Measurements from ENCODE around the gene LMTK2. TPM values are rescaled to one million over a fixed set of nuclear protein-coding genes. Genes with fewer than 3 reads are reported as not detected.

Gene LMTK2
- total and polyA plus RNA-seq, 2 donors (not counting 1 experiment from before 2014, with no cell fraction given), result 5.2 to 6.9 TPM

- DNase-seq (ENCODE audit: low read depth in 2 of 2), result no peak
- no peaks in the 10 kb centered on the region for H3K27me3 ChIP-seq (ENCODE audit: control insufficient read depth, insufficient read depth, low read length)
These were observed 22.0 kb upstream of the LMTK2 start for GRCh38 chr7:98084631-98085030.

GRCh38 chr7:98085674-98086073, 21.0 kb upstream of the LMTK2 start:
- DNase-seq (ENCODE audit: low read depth in 2 of 2), result no peak
- TF ChIP-seq EZH2 (IDR thresholded peaks at IDR 0.05; ENCODE audit: low read length, missing control alignments), result no peak
- TF ChIP-seq CTCF (conservative IDR thresholded peaks at IDR 0.05 in 1 of 2, IDR thresholded peaks at IDR 0.05 in 1 of 2; ENCODE audit: low read depth in 1 of 2, low read length in 2 of 2), result no peak
- H2AFZ ChIP-seq (ENCODE audit: low read length), result no peak overlapping the region

More at GRCh38 chr7:98084631-98085030, 22.0 kb upstream of the LMTK2 start:
- Histone ChIP-seq H4K20me1 (ENCODE audit: control insufficient read depth, extremely low read depth, insufficient read depth, low read length) (no peaks in the 10 kb centered on the region), H3K9ac (ENCODE audit: insufficient read depth, low read length) (no peak overlapping the region), H3K27ac (ENCODE audit: insufficient read depth, low read length) (no peak overlapping the region), H3K36me3 (ENCODE audit: control insufficient read depth, insufficient read depth, low read length) (no peaks in the 10 kb centered on the region), H3K4me1 (ENCODE audit: control insufficient read depth, extremely low read depth, insufficient read depth, low read length) (no peaks in the 10 kb centered on the region), H3K4me3 (replicated peaks in 1 of 4; ENCODE audit: control extremely low read depth in 1 of 4, insufficient read depth in 1 of 4, low read depth in 3 of 4, low read length in 4 of 4) (no peak overlapping the region), H2AFZ (ENCODE audit: low read length) (no peak overlapping the region), H3K4me2 (ENCODE audit: extremely low read depth, insufficient read depth, low read length) (no peak overlapping the region), H3K79me2 (ENCODE audit: control insufficient read depth, insufficient read depth, low read length) (no peaks in the 10 kb centered on the region), H3K9me3 (ENCODE audit: control insufficient read depth, insufficient read depth, low read depth, low read length) (no peaks in the 10 kb centered on the region)
- TF ChIP-seq EZH2 (IDR thresholded peaks at IDR 0.05; ENCODE audit: low read length, missing control alignments), result no peak
- TF ChIP-seq CTCF (conservative IDR thresholded peaks at IDR 0.05 in 1 of 2, IDR thresholded peaks at IDR 0.05 in 1 of 2; ENCODE audit: low read depth in 1 of 2, low read length in 2 of 2), result no peak

GRCh38 chr7:98086281-98086718, 20.4 kb upstream of the LMTK2 start:
- TF ChIP-seq CTCF (conservative IDR thresholded peaks at IDR 0.05 in 1 of 2, IDR thresholded peaks at IDR 0.05 in 1 of 2; ENCODE audit: low read depth in 1 of 2, low read length in 2 of 2) (no peak), EZH2 (IDR thresholded peaks at IDR 0.05; ENCODE audit: low read length, missing control alignments) (no peak)
- Histone ChIP-seq H3K4me3 (replicated peaks in 1 of 4; ENCODE audit: control extremely low read depth in 1 of 4, insufficient read depth in 1 of 4, low read depth in 3 of 4, low read length in 4 of 4) (no peak overlapping the region), H3K36me3 (ENCODE audit: control insufficient read depth, insufficient read depth, low read length) (no peaks in the 10 kb centered on the region), H3K4me2 (ENCODE audit: extremely low read depth, insufficient read depth, low read length) (no peak overlapping the region), H3K79me2 (ENCODE audit: control insufficient read depth, insufficient read depth, low read length) (no peaks in the 10 kb centered on the region), H3K9me3 (ENCODE audit: control insufficient read depth, insufficient read depth, low read depth, low read length) (no peaks in the 10 kb centered on the region), H3K27ac (ENCODE audit: insufficient read depth, low read length) (no peak overlapping the region), H3K9ac (ENCODE audit: insufficient read depth, low read length) (no peak overlapping the region), H4K20me1 (ENCODE audit: control insufficient read depth, extremely low read depth, insufficient read depth, low read length) (no peaks in the 10 kb centered on the region), H3K4me1 (ENCODE audit: control insufficient read depth, extremely low read depth, insufficient read depth, low read length) (no peaks in the 10 kb centered on the region), H2AFZ (ENCODE audit: low read length) (no peak overlapping the region), H3K27me3 (ENCODE audit: control insufficient read depth, insufficient read depth, low read length) (no peaks in the 10 kb centered on the region)
- no peak for DNase-seq (ENCODE audit: low read depth in 2 of 2)

More at GRCh38 chr7:98085674-98086073, 21.0 kb upstream of the LMTK2 start:
- no peaks in the 10 kb centered on the region for H3K36me3 ChIP-seq (ENCODE audit: control insufficient read depth, insufficient read depth, low read length)
- H3K4me2 ChIP-seq (ENCODE audit: extremely low read depth, insufficient read depth, low read length), result no peak overlapping the region
- no peaks in the 10 kb centered on the region for H3K4me1 ChIP-seq (ENCODE audit: control insufficient read depth, extremely low read depth, insufficient read depth, low read length)
- H3K9ac ChIP-seq (ENCODE audit: insufficient read depth, low read length), result no peak overlapping the region
- H3K27me3 ChIP-seq (ENCODE audit: control insufficient read depth, insufficient read depth, low read length), result no peaks in the 10 kb centered on the region
- H3K27ac ChIP-seq (ENCODE audit: insufficient read depth, low read length), result no peak overlapping the region
- H4K20me1 ChIP-seq (ENCODE audit: control insufficient read depth, extremely low read depth, insufficient read depth, low read length), result no peaks in the 10 kb centered on the region
- H3K4me3 ChIP-seq (replicated peaks in 1 of 4; ENCODE audit: control extremely low read depth in 1 of 4, insufficient read depth in 1 of 4, low read depth in 3 of 4, low read length in 4 of 4), result no peak overlapping the region
- no peaks in the 10 kb centered on the region for H3K9me3 ChIP-seq (ENCODE audit: control insufficient read depth, insufficient read depth, low read depth, low read length)
- H3K79me2 ChIP-seq (ENCODE audit: control insufficient read depth, insufficient read depth, low read length), result no peaks in the 10 kb centered on the region

Data from fibroblast of lung (primary cell).